Pons (tissue), 1 donor: ENCODE data around the gene DOC2A.
"Not testable (repeated sequence)": the region's sequence is repeated elsewhere in the genome, so short reads cannot be mapped to it uniquely, and the experiment has no call there.

Source experiments
- DNase-seq: peaks from one replicate; pipeline ENCODE4 v3.0.0-alpha.2; 2016; ENCODE audit warnings: low spot score

The DOC2A gene

DNA sequence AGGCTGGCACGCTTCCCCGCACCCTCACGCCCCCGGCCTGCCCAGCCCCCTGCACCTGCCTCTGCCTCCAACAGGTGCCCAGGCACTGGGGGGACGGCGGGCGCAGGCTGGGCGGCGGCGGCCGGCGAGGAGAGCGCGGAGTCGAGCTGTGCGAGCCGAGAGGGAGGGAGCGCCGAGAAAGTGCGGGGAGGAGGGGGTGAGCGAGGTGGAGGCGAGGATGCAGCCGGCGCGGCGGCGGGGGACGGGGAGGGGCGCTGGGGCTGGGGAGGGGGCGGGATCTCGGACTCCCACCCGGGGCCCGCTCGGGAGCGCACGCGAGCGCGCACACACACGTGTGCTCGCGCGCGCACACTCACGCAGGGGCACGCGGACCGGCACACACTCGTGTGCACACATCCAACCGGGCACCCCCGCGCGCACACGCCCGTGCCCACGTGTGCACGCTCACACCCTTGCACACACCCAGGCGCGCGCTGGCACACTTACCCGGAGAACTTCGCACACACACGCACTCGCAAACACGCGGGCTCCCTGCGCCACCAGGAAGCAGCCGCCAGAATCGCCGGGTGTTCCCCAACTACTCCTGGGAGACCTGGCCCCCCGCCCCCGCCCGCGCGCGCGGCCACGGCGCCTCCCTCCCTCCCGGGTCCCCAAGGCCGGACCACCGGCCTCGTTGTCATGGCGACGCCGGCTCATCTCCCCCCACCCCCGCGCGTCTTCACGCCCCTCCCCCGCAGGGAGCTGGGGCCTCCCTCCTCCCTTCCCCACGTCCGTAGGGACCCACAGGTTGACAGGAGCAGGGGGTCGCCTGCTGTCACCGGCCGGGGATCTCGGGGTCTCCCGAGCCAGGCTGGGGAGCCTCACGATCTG is at the start of gene DOC2A:
Gene DOC2A, minus strand, starts transcription at position 184 of the 870 bp plus-strand sequence. CDS start 805 bp downstream, outside the sequence.
- DNase-seq: no peak

DNA sequence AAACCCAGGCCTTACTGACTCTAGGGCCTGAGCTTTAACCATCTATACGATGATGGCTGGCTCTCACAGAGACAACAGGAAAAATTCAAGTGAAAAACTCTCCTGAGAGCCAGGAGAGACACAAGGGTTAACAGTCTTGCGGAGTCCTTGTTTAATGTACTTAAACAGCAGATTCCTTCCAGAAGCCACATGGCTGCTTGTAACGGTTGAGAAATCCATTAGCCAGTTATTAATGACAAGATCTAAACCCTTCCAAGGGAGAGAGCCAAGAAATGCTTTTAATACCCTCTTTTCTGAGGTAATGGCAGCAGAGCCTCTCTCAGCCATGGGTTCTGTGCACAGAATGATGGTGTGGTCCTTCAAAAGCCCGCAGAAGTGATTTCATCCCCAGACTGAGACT is 49.5 kb upstream of the DOC2A start:
- DNase-seq: no peak

DNA sequence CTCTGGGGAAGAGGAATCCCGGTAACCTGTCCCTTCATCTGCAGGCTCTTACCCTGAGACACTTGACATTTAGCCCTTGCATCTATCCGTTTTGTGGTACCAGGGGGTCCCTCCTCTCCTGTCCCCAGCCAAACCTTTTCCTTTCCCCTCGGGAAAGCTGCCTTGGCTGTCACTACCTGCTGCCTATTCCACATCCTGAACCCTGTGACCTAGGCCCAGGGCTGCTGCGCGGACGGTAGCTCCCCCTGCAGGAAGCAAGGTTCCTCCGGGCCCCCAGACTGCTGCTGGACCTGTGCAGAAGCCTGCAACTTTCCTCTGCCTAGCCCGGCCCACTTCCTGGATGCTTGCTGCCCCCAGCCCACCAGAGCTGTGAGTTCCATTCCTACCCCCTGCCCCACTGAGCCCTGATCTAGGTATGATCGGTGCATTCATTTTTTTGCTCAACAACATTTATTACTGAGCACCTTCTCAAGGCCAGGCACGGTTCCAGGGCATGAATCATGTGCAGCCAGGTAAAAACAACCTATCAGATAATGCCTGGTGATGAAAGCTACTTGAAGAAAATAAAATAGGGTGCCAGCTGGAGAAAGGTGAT is 44.2 kb upstream of the DOC2A start:
- no peak for DNase-seq

DNA sequence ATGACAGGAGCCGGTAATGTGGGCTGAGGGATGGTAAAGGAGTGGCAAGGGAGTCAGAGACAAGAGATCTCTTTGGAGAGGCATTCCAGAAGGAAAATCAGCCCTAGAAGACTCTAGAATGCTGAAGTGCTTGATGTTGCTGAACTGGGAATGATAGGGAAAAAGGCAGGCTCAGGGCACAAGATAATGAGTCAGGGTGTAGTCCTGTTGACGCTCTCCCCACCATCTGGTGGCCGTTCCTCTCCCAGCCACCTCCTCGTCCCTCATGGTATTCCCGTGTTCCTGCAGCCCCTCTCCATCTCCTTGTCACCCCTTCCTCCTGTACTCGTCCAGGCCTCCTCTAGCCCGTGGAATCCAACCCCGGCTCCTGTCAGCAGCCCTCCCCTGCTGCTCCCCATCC is 43.6 kb upstream of the DOC2A start:
- DNase-seq: no peak

DNA sequence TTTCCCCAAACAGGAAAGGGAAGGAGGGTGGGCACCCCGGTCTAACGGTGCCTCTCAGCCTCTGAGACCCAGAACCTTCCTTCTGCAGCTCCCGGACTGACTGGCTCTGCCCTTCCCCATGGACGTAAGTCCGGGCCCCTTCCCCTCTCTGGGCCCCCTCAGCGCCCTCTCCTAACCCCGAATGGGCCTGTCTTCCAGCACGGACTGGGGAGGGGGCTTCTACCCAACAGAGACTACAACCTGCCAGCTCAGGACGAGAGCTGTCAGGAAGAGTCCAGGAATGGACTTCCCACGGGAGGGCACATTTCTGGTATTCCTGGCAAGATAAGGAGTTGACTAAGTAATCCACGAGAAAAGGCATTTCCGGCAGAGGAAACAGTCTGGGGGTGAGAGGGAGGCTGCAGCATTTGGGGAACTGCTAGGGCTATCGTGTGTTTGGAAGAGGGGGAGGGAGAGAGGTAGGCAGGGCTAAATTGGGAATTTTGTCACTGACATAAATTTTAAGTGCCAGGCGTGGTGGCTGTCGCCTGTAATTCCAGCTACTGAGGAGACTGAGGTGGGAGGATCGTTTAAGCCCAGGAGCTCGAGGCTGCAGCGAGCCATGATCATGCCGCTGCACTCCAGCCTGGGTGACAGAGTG is 42.7 kb upstream of the DOC2A start:
- no peak for DNase-seq

DNA sequence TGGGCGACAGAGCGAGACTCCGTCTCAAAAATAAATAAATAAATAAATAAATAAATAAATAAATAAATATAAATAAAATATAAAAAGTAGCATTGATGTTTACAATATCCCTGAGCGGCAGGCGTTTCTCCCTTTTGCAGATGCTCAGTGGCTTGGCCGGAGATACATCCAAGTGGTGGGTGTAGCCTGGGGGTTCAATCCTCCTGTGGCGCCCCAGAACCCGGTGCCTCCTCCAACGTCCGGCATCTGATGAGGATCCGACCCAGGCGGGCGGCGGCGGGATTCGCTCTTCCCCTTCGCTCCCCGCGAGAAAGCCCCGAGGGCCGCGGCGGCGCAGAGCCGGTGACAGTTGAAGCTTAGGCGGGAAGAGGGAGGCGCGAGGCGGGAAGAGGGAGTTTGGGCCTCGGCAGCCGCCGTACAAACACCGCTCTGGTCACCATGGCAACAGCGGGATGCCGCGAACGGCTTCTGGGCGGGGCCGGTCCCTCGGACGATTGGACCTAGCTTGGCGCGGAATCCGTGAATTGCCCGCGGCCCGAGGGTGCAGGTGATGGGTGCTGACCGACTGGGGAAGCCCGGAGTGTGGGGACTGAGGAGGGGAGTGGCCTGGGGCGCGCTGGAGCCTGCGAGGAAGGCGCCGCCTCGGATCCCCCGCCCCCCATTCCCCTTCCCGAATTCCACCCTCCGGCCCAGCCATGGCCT is 42.0 kb upstream of the DOC2A start:
- peak; percentile 54 for DNase-seq

DNA sequence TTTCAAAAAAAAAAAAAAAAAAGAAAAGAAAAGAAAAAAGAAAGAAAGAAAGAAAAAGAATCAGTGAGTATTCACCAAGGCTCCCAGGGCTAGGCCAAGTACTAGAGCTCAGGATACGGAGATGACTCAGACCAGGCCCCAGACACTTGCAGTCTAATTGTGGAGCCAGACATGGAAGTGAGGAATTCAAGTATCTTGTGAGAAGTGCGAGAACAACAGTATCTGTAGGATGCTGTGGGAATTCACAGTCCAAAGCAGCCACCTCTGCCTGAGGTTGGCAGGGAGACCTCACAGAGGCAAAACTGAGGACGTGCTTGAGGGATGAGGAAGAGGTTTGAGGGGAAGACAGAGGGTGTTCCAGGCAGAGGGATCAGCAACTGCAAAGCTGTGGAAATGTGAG is 40.7 kb upstream of the DOC2A start:
- no peak for DNase-seq

DNA sequence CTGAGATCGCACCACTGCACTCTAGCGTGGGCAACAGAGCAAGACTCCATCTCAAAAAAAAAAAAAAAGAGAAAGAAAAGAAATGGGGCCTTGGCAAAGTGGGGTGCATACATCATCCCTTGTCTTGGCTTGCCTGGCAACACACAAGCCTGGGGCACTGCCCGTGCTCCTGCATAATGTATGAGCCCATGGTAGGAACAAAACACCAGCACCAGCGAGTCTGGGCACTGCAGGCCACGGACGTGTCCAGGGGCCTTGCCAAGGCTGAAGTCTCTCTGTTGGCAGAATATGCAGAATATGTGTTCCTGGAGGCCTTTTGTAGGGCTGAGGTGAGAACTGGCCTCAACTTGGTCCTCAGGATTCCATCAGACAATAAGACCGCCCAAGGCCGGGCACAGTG is 39.0 kb upstream of the DOC2A start:
- DNase-seq: peak; percentile 58

DNA sequence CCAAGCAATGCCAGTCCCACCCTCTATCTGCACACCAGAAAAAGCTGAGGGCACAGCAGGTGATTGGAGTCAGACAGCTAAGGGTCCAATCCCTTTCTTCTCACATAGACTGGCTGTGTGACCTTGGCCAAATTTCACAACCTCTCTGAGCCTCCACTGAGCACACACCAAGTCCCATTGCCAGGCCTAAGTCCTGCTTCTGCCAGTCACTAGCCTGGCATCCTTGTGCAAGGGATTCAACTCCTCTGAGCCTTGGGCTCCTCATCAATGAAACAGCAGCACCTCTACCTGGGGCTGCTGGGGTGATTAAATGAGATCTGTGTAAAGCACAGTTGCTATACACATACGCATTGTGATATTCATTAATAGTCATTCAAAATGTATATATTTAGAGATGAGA is 35.8 kb upstream of the DOC2A start:
- no peak for DNase-seq

DNA sequence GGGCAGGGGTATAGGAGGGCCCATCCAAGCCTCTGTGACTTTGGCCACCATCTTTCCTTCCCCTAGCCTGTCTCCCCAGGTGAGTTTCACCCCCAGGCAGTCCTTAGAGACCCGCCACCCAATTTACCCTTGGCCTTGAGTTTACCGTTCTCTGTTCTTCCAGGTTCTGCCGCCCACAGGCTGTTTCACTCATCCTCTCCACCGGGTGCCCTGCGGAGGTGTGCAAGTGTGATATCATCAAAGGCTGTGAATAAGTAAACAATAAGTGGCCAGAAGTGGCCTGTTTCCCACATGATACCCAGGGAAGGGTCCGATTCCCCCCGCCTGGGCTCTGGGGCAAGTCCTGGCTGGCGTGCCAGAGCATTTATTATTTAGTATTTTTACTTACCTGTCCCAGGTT is 35.4 kb upstream of the DOC2A start:
- no peak for DNase-seq

DNA sequence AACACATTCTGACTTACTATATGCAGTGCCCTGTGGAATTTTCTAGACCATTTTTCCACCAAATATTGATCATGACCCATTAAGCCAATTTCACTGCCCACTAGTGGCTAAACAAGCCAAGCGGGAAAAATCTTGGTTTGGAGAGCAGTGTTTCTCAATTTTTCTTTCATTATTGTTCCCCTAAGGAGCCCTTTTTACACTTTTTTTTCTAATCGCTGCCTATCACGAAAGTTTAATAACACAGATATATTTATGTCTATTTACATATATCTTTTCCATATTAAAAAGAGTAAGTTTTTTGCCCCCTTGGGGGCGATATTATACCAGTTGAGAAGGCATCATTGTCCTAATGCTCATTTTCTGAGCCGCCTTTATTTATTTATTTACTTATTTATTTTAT is 31.0 kb upstream of the DOC2A start:
- DNase-seq: no peak

DNA sequence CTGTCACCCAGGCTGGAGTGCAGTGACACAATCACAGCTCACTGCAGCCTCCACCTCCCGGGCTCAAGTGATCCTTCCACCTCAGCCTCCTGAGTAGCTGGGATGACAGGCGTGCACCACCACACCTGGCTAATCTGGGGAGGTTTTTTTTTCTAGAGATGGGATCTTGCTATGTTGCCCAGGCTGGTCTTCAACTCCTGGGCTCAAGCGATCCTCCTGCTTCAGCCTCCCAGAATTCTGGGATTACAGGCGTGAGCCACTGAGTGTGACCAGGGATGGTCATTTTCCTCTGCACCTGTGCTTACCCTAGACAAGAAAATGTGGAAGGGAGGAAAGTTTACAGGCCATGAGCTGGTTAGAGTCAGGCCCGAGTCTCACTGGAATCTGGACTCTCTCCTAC is 29.9 kb upstream of the DOC2A start:
- not testable (repeated sequence) for DNase-seq

DNA sequence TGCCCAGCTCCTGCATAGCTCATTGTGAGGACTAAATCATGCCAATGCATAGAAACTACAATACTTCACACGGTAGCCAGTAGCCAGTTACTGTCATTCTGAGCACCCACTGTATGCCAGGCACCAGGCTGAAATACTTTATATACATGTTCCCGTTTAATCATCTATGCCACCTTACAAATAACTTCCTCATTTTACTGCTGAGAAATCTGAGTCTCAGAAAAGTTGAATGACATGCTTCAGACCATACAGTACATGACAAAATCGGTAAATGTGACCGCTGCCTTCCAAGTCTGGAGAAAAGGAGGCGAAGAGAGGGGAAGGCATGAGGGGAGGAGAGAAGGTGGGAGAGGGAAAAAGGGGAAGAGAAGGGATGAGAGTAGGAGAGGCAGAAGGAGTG is 29.4 kb upstream of the DOC2A start:
- DNase-seq: no peak

DNA sequence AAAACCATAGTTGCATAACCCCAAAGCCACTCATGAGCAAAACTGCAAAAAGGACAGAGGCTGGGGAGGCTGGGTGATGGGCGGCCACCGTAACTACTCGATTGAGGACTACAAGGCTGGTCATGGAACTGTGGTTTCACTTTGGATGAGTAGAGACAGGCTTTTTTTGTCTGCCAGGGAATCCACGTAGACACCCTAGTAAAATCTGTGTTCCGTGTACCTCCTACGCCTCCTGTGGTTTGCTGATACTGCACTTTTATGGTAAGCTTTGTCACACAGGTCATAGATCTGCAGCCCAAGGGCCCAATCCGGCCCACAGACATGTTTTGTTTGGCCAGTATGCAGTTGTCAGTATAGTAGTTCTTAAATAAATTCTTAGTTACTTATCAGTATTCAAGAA is 22.4 kb upstream of the DOC2A start:
- no peak for DNase-seq

DNA sequence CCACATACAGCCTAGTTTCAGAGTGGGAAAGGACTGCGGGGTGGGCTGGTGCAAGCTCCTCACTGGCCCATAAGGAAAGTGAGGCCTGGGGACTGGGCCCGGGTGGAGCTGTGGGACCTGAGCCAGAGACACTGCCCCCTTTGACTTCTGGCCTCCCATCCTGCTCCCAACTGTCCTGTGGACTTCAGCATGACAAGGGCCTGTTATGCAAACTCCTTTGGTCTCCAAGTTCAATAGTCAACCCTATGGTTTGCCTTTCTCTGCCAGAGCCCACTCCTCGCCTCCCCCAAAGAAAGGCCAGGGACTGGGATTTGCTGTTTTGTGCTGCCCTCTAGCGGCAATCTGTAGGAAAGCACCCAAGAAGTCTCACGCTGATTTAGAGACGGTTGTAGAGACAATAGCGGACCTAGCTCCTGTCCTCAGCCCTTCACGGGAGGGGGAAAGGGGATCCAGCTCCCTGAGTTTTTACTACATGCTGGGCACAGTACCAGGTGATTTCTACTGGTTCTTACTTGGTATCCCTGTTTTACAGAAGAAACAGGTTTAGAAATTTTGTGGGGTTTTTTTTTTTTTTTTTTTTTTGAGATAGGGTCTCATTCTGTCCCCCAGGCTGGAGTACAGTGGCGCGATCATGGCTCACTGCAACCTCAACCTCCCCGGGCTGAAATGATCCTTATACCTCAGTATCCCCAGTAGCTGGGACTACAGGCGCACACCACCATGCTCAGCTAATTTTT is 21.4 kb upstream of the DOC2A start:
- peak; percentile 56 for DNase-seq

DNA sequence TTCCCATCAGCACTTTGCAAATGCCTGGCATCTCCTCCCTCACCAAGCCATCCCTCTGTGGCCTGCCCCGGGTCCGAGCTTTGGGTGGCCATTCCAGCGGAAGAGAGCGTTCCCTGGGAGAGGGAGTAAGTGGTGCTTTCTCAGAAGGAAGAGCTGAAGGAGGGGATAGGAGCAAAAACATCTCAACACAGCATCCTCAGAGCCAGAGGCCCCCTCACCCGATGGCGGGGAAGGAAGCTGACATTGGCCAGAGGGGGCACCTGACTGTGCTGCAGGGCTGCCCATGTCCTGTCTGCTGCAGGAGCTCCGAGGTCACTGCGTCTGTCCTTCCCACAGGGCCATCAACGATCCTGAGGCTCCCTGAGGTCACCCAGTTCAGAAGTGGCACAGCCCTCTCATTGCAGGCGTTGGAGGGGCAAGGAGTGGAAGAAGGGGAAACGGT is 20.7 kb upstream of the DOC2A start:
- no peak for DNase-seq

DNA sequence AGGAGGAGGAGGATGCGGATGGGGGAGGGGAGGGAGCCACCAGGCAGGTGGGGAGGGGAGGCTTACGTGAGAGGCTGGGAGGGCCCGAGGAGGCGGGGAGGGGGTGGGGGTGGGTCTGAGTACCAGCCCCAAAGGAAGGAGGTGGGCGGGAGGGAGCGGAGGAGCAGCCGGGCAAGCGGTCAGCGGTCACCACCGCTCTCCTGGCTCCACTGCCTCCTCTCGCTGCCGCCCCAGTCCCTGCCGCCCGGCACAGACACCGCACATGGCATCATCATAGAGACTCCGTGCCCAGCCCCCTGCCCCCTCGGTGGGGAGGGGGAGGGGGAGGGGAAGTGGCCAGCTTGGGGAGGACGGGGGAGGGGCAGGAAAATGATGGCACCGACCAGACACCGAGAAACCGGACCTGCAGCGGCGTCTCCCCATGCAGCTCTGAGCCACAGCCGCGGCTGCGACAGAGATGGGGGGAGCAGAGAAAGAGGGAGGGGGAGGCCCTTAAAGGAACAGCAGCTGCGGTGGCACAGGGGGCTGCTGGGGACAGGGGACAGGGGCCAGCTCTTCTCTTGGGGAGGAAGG is 20.1 kb upstream of the DOC2A start, which contains the start of gene TLCD3B:
Gene TLCD3B, minus strand, starts transcription at position 431 of the 573 bp plus-strand sequence. CDS start 744 bp downstream, outside the sequence.
- no peak for DNase-seq

DNA sequence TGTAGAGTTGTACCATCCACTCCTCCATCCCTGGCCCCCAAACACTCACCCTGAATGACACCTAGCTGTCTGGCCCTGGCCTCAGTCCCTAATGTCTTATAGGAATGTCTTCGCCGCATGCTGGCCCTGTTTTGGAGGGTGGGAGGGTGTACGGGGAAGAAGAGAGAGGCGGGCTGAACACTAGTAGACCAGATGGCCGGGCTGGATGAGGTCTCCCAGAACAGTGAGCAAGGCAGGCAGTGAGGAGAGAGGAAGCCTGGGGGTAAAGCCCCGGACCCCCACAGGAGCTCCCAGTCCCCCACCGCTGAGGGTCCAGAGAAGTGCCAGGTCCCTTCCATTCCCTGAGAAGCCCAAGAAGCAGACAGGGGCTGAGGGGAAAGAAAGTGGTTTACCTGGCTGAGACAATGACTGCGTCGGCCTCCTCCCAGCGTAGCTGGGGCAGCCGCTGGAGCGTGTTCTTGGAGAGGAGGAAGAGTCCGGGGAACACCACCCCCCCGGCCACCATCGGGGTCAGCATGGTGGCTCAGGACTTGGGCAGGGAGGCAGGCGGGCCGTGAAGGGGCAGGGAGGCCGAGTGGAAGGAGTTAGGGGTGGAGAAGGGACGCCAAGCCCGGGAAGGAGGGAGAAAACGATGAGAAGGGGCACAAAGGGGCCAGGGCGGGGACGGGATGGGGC is 19.3 kb upstream of the DOC2A start:
- no peak for DNase-seq

DNA sequence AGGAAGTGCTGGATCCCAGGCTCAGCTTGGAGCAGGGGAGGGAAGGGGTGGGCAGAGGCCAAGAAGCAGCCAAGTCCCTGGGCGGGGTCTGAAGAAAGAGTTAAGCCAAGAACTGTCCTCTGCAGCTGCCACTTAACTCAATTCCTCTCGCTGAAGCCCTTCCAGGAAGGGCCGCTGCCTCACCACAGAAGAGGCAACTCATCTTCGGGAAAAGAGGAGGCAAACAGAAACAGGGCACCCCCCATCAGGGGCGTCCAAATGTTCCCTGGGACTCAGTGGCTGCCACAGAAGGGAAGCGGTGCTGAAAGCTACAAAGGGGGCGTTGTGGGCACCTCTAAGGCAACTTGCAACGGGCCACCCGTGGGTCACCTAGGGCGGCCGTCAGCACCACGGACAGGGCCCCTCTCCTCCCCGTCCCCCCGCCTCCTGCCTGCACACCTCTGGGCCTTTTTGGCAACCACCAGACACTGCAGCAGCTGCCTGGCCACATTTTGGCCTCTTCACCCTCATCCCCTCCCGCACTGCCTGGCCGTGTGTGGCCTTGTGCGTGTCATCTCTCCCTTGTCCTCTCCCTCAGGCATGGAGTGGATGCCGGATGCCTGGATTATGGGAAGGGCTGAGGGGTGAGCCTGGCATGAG is 17.7 kb upstream of the DOC2A start:
- DNase-seq: no peak
